Effector CD8-positive, alpha-beta T cell (primary cell): ENCODE data around the gene MAST4.

Experiments
- DNase-seq: peaks from one replicate; lab custom pipeline; 2025; lab: John Stamatoyannopoulos, UW

MAST4 gene

GRCh38 chr5:67042176-67043003 lies 446.2 kb downstream of the MAST4 start:
- no peak for DNase-seq

GRCh38 chr5:67043796-67044511 lies 447.8 kb downstream of the MAST4 start:
- DNase-seq, result no peak

GRCh38 chr5:67045816-67046740 lies 449.9 kb downstream of the MAST4 start:
- DNase-seq, result no peak

- DNase-seq, result no peak
Observed at GRCh38 chr5:67047160-67047559, 451.0 kb downstream of the MAST4 start.

GRCh38 chr5:67047616-67048015 lies 451.4 kb downstream of the MAST4 start:
- no peak for DNase-seq

- no peak for DNase-seq
Observed at GRCh38 chr5:67050125-67050524, 453.9 kb downstream of the MAST4 start.

GRCh38 chr5:67050635-67051034 lies 454.4 kb downstream of the MAST4 start:
- DNase-seq, result no peak

DNA sequence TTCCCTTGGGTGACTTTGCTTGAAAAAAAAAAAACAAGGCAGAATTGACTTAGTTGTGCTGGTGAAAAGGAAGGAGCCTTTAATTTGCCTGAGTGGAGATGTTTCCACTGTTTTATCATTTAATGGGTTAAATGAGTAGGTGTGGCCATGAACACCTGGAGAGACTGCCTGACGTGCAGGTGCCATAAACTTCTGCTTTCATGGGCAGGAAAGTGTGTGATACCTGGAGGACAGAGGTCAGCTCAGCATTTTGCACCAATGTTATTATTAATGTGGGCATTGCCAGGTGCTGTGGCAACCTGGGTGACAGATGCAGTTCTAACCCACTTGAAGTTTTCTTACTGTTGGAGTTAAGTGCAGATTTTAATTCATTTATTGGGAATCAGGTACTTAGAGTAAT lies 455.0 kb downstream of the MAST4 start:
- no peak for DNase-seq

- DNase-seq, result no peak
Observed at GRCh38 chr5:67052034-67052433, 455.8 kb downstream of the MAST4 start.

DNA sequence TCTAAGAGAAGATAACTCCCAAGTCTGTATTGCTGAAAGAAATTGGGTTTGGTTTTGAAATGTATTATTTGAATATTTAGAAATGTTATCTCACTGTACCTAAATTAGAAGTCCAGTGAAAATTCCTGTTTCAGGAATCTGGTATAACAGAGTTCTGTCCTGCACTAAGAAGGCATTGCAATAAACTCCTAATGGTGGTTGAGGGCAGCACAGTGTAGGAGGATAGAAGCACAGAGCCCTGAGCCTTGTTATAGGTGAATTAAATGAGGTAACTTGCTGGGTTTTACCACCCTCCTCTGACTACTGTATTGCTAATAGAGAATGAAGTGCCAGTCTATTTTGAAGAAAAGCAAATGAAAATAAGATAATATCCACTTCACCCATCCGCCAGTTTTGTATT lies 457.0 kb downstream of the MAST4 start:
- no peak for DNase-seq

DNA sequence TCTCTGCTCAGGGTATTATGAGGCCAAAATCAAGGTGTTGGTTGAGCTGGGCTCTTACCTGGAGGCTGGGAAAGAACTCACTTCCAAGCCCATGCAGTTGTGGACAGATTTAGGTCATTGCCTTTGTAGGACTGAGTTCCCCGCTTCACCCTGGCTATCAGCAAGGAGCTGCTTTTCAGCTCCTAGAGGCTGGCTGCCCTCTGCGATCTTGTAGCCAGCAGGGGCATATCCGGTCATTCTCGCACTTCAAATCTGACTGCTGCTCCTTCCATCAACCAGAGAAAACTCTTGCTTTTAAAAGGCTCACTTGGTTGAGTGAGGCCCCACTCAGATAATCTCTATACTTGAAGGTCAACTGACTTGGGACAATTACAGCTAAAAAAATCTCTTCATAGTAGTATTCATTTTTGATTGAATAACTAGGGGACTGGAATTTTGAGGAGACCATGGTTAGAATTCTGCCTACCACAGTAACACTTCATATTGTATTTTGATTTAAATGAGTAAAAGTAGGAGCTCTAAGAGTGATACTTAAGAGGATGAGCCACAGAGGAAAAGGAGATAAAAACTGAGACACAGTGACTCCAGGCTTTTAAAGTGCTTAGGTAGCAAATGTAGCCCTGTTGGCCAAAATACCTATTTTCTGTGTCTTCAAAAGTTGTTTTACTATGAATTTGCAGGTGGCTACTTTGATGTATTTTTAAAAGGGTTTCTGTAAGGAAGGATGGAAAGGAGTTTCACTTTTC lies 463.0 kb downstream of the MAST4 start:
- DNase-seq, result no peak

DNA sequence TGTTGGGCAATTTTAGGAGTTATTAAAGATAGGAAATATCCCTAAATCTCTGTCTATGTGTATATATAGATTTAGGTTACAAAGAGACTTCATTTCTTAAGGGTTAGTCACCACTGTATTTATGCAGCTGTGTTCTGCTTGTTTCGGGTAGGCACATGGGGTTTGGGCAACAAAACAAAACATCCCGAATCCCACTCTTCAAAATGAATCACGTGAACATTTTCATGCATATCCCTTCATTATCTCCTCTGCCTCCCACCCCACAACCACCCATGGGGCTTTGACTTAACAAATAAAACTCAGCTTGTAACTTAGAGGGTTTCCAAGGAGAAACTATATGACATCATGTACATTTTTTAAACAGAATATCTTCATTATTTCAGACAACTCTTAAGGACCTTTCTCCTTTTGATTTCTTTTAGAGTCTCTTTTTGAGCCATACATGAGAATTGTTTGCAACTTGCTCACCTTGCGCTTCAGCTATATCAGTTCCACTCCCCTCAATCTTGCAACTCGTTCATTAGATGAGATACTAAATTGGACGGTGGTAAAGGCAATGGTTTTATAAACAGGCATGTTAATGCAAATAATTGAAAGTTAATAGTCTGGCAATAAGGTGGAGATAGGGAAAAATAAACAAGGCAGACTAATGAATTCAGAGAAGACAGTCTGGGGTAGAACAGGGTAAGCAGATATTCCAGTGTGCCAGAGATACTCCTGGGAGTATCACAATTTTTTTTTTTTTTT lies 463.7 kb downstream of the MAST4 start:
- DNase-seq, result no peak

DNA sequence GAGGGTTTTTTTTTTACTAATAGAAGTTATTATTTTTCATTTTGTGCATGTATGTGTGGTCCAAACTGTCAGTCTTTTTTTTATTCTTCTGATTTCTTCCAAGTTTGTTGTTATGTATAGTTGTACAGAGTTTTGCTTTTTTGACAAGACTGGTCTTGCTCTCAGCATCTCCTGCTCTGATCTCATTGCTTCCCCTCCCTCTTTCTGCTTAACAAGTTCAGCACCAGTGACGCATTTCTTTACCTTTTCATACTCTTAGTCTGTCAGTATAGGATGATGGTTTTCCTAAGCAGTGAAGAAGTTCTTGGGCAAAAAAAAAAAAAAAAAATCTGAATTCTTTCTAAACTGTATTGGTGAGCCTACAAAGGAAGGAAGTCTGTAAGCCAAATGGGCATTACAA lies 465.3 kb downstream of the MAST4 start:
- no peak for DNase-seq

GRCh38 chr5:67063055-67063454 lies 466.9 kb downstream of the MAST4 start:
- DNase-seq, result no peak

DNA sequence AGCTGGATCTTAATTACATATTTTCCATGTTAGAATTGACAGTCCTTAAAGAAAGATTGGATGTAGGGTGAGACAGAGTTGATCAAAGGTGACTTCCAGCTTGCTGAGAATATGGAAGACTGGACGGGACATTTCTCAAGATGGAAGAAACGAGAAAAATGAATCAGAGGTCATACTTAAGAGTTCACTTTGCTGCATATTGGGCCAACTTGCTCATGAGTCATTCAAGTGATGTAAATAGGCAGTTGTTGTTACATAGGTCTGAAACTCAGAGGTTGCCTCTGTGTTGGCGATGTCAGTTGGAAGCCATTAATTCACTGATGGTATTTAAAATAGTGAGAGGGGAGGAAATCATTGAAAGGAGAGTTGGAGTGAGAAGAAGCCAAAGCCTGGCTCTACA lies 467.6 kb downstream of the MAST4 start:
- DNase-seq, result no peak

GRCh38 chr5:67065237-67065636 lies 469.0 kb downstream of the MAST4 start:
- DNase-seq, result no peak

DNA sequence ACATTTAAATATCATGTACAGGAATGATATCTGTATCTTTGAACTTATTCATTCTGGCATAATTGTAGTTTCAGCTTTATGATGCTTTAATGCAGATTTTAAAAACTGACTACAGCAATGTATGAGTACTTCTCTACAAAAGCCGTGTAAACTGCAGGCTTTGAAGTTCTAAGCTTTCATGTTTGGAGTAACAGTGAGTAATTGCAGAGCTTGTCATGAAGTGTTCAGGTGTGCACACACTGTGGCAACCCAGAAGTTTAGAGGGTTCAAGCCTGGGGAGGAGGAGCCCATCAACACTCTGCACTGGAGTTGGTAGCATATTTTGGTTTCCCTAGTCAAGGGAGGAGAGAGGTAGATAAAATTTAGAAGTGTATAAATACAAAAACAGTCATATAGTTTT lies 469.5 kb downstream of the MAST4 start:
- DNase-seq, result no peak

- DNase-seq, result no peak
Observed at GRCh38 chr5:67066815-67067214, 470.6 kb downstream of the MAST4 start.

DNA sequence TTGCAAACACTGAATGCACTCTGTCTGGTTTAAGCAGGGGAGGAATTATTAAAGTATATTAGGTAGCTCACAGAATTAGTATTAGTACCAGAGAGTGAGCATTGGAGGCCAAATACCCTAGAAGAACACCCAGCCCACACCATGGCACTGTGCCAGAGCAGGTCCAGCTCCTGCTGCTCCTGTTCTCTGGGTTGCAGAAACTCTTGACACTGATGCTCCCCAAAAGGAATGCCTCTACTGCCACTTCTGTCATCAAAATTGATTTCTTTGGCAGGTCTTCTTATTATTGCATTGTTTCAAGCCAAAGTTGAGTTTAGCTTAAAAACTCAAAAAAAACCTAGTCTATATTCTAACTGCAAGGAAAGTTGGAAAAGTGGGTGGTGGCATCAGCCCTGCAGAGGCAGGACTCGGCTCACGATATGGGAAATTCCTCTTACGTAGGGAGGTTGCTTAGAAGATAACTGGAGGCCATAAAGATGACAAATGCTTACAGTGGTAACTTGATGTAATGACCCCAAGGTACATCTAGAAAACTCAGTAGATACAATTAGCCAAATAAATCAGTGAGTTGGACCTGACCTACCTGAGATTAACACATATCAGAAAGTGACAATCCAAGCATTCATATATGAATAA lies 477.0 kb downstream of the MAST4 start:
- DNase-seq, result no peak

DNA sequence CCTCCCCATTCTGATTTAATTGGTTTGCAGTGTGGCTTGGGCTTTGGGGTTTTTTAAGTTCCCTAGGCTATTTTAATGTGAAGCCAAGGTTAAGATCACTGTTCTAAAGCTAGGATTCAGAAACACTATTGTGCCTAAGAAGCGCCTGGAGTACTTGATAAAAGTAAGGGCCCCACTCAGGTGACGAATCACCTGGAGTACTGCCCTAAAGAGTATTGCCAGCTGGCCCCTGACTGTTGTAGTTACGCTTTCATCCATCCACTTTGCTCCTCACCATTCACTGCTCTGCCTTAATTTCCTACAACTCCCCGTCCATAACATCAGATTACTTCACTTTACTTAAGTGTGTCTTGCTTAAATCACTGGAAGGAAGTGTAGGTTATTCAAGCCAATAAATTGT lies 481.1 kb downstream of the MAST4 start:
- no peak for DNase-seq
